HG03432 (cell line): Measurements from ENCODE around the gene RTN3.
"Not testable (repeated sequence)": the region's sequence is repeated elsewhere in the genome, so short reads cannot be mapped to it uniquely, and the experiment has no call there.

Experiments used
- ATAC-seq: cut with Tn5 transposase; IDR thresholded peaks from one replicate; pipeline ENCODE4 v1.9.1; 2021; ENCODE audit warnings: mild to moderate bottlenecking, moderate library complexity; ENCODE audit not compliant: unreplicated experiment

The RTN3 gene

GRCh38 chr11:63681321-63682065 lies at the start of gene RTN3:
RTN3 (plus strand) TSS chr11:63681500; CDS start chr11:63681637, 137 bp downstream.
- peak; percentile 92 for ATAC-seq

GRCh38 chr11:63635762-63636465 lies 45.4 kb upstream of the RTN3 start:
- ATAC-seq = no peak

GRCh38 chr11:63638436-63638835 lies 42.9 kb upstream of the RTN3 start:
- ATAC-seq = not testable (repeated sequence)

- no peak for ATAC-seq
Measured at GRCh38 chr11:63639199-63639832, 42.0 kb upstream of the RTN3 start.

GRCh38 chr11:63641727-63642126 lies 39.6 kb upstream of the RTN3 start:
- no peak for ATAC-seq

GRCh38 chr11:63643205-63643604 lies 38.1 kb upstream of the RTN3 start:
- ATAC-seq = no peak

- no peak for ATAC-seq
Measured at GRCh38 chr11:63652671-63653070, 28.6 kb upstream of the RTN3 start.

GRCh38 chr11:63660972-63661371 lies 20.3 kb upstream of the RTN3 start:
- no peak for ATAC-seq

GRCh38 chr11:63663809-63664208 lies 17.5 kb upstream of the RTN3 start:
- ATAC-seq = no peak

- ATAC-seq = no peak
Measured at GRCh38 chr11:63666874-63667273, 14.4 kb upstream of the RTN3 start.

GRCh38 chr11:63667995-63668795 lies 13.1 kb upstream of the RTN3 start:
- no peak for ATAC-seq

- ATAC-seq = no peak
Measured at GRCh38 chr11:63670096-63670432, 11.2 kb upstream of the RTN3 start.

- peak; percentile 43 for ATAC-seq
Measured at GRCh38 chr11:63670433-63671321, 10.6 kb upstream of the RTN3 start.

- ATAC-seq = peak; percentile 92
Measured at GRCh38 chr11:63671322-63672155, 9.8 kb upstream of the RTN3 start, which contains the start of gene ATL3. ATL3 (minus strand) TSS chr11:63671376; CDS start chr11:63671335, 41 bp downstream.

- no peak for ATAC-seq
Measured at GRCh38 chr11:63672156-63672463, 9.2 kb upstream of the RTN3 start.

GRCh38 chr11:63672936-63673539 lies 8.3 kb upstream of the RTN3 start:
- ATAC-seq = no peak

- no peak for ATAC-seq
Measured at GRCh38 chr11:63673579-63673978, 7.7 kb upstream of the RTN3 start.

GRCh38 chr11:63680834-63681320 lies 423 bp upstream of the RTN3 start:
- ATAC-seq = no peak
